DMS153 (cell line): ENCODE data around the gene NLGN4X.
"Not testable (repeated sequence)": the region's sequence is repeated elsewhere in the genome, so short reads cannot be mapped to it uniquely, and the experiment has no call there.

Experiments used
- DNase-seq: peaks from one replicate; lab custom pipeline; 2025; lab: John Stamatoyannopoulos, UW

Gene NLGN4X

GRCh38 chrX:6005856-6006255, 222.8 kb downstream of the NLGN4X start:
- DNase-seq: no peak

GRCh38 chrX:6004529-6004928, 224.1 kb downstream of the NLGN4X start:
- DNase-seq: no peak

- peak; percentile 57 for DNase-seq
These were observed 226.6 kb downstream of the NLGN4X start for GRCh38 chrX:6002056-6002455.

GRCh38 chrX:5998901-5999300, 229.8 kb downstream of the NLGN4X start:
- no peak for DNase-seq

GRCh38 chrX:5998456-5998855, 230.2 kb downstream of the NLGN4X start:
- DNase-seq: no peak

GRCh38 chrX:5991393-5991792, 237.3 kb downstream of the NLGN4X start:
- no peak for DNase-seq

- DNase-seq: no peak
These were observed 249.3 kb downstream of the NLGN4X start for GRCh38 chrX:5979338-5979737.

GRCh38 chrX:5976332-5976731, 252.3 kb downstream of the NLGN4X start:
- DNase-seq: no peak

GRCh38 chrX:5971300-5971699, 257.4 kb downstream of the NLGN4X start:
- DNase-seq: no peak

- DNase-seq: no peak
These were observed 263.3 kb downstream of the NLGN4X start for GRCh38 chrX:5965406-5965805.

- DNase-seq: no peak
These were observed 269.4 kb downstream of the NLGN4X start for GRCh38 chrX:5959286-5959685.

GRCh38 chrX:5958523-5958922, 270.1 kb downstream of the NLGN4X start:
- DNase-seq: no peak

GRCh38 chrX:5957506-5957905, 271.2 kb downstream of the NLGN4X start:
- no peak for DNase-seq

GRCh38 chrX:5936438-5936837, 292.2 kb downstream of the NLGN4X start:
- DNase-seq: no peak

- DNase-seq: no peak
These were observed 300.4 kb downstream of the NLGN4X start for GRCh38 chrX:5928224-5928623.

- DNase-seq: no peak
These were observed 311.7 kb downstream of the NLGN4X start for GRCh38 chrX:5916945-5917344.

- DNase-seq: no peak
These were observed 312.9 kb downstream of the NLGN4X start for GRCh38 chrX:5915783-5916182.

GRCh38 chrX:5907207-5907606, 321.5 kb downstream of the NLGN4X start:
- DNase-seq: no peak

- DNase-seq: not testable (repeated sequence)
These were observed 325.0 kb downstream of the NLGN4X start for GRCh38 chrX:5903586-5904190.

- DNase-seq: no peak
These were observed 330.2 kb downstream of the NLGN4X start for GRCh38 chrX:5898463-5898862.

GRCh38 chrX:5891378-5891777, 337.3 kb downstream of the NLGN4X start:
- no peak for DNase-seq

GRCh38 chrX:5876984-5877596, 351.6 kb downstream of the NLGN4X start:
- DNase-seq: no peak

- no peak for DNase-seq
These were observed 358.4 kb downstream of the NLGN4X start for GRCh38 chrX:5870238-5870637.

GRCh38 chrX:5869786-5870185, 358.9 kb downstream of the NLGN4X start:
- DNase-seq: no peak
